Testis (tissue), 2 donors: Measurements from ENCODE around the gene GPR17.

Source experiments
- POLR2A ChIP-seq: fragments of 450-650 bp; IDR thresholded peaks from one replicate; pipeline ENCODE4 v1.6.1; 2017; ENCODE audit warnings: antibody characterized with exemption, mild to moderate bottlenecking, moderate library complexity
- TF ChIP-seq, protein P1 (sequence below), 3 experiments: fragments of 450-650 bp in 2 of 3; fragments of 200-600 bp in 1 of 3; sonication (generic) in 1 of 3; IDR thresholded peaks; one replicate each; pipeline ENCODE4 v1.5.1; 2016 to 2019; ENCODE audit warnings: antibody characterized with exemption in 3 of 3, mild to moderate bottlenecking in 2 of 3, moderate library complexity in 1 of 3

GRCh38 chr2:127646487-127647241, 711 bp downstream of the GPR17 start:
- TF ChIP-seq, protein P1, sequence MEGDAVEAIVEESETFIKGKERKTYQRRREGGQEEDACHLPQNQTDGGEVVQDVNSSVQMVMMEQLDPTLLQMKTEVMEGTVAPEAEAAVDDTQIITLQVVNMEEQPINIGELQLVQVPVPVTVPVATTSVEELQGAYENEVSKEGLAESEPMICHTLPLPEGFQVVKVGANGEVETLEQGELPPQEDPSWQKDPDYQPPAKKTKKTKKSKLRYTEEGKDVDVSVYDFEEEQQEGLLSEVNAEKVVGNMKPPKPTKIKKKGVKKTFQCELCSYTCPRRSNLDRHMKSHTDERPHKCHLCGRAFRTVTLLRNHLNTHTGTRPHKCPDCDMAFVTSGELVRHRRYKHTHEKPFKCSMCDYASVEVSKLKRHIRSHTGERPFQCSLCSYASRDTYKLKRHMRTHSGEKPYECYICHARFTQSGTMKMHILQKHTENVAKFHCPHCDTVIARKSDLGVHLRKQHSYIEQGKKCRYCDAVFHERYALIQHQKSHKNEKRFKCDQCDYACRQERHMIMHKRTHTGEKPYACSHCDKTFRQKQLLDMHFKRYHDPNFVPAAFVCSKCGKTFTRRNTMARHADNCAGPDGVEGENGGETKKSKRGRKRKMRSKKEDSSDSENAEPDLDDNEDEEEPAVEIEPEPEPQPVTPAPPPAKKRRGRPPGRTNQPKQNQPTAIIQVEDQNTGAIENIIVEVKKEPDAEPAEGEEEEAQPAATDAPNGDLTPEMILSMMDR (IDR thresholded peaks at IDR 0.05): no peak
- no peak for TF ChIP-seq POLR2A
